GM12874 (cell line): ENCODE results near the gene EFNB2.

Experiments used
- CTCF ChIP-seq: IDR thresholded peaks from 2 replicates; pipeline ENCODE4 v1.5.1; 2011; ENCODE audit warnings: low read depth, mild to moderate bottlenecking, control low read depth, low read length, moderate library complexity; ENCODE audit not compliant: insufficient read depth

The EFNB2 gene

GRCh38 chr13:106514928-106515634 is 20.4 kb downstream of the EFNB2 start:
- TF ChIP-seq CTCF: no peak

- no peak for TF ChIP-seq CTCF
Measured at GRCh38 chr13:106513025-106513983, 22.2 kb downstream of the EFNB2 start.

- no peak for TF ChIP-seq CTCF
Measured at GRCh38 chr13:106507560-106508274, 27.7 kb downstream of the EFNB2 start.

- no peak for TF ChIP-seq CTCF
Measured at GRCh38 chr13:106506286-106506685, 29.2 kb downstream of the EFNB2 start.

GRCh38 chr13:106505732-106506131 is 29.7 kb downstream of the EFNB2 start:
- TF ChIP-seq CTCF: no peak

GRCh38 chr13:106505295-106505694 is 30.2 kb downstream of the EFNB2 start:
- TF ChIP-seq CTCF: no peak

GRCh38 chr13:106503730-106504453 is 31.6 kb downstream of the EFNB2 start:
- no peak for TF ChIP-seq CTCF
